ENCODE results near the gene OTOP3. TPM values are rescaled to one million over a fixed set of nuclear protein-coding genes. Genes with fewer than 3 reads are reported as not detected.

The OTOP3 gene
- polyA plus RNA-seq, 3 donors = not detected

DNA sequence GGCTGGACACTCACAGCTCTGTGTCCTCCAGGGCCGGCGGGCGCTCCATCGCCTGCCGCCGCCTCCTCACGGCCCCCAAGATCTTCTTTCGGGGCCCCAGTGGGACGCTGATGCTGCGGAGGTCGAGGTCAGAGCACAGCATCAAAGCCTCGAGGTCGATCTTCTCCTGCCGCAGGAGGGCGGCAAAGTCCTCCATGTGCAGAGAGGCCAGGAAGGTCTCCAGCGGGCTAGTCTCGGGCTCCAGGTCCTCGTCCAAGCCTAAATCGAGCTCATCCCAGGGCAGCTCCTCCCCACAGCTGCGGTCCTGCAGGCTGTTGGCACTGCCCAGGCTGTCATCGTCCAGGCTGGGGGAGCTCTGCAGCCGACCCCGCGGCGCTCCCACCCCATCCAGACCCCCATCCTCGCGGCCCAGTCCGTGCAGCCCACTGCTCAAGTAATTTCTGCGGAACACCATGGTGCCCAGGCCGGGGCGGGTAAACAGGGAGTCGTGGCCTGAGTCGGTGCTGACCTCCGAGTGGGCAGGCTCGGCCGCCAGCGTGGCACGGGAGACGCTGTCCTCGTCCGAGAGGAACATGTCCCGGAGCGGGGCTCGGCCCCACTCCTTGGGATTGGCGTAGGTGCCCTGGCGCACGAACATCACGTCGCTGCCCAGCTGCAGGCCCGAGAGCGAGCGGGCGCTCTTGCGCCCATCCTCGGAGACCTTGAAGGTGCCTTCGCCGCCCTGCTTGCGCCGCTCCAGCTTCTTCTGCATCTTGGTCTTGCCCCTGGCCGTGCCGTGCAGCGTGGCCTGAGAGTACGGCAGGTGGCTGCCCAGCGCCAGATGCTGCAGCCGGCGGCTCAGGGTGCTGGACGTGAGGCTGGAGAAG, 16.0 kb upstream of the OTOP3 start:
- peaks cover 0 to 7% of the 10 kb centered on the region in 2 donors for H3K9me3 ChIP-seq (replicated peaks in 1 of 2; ENCODE audit: control insufficient read depth in 1 of 2, insufficient read depth in 1 of 2, low read length in 2 of 2)
- Mint-ChIP-seq H3K27ac (no peak overlapping the region), H3K36me3 (peaks cover 0 to 3% of the 10 kb centered on the region in 2 donors), H3K4me3 (peak overlapping the region in 1 of 2 donors; percentile 63), H3K4me1 (peaks cover 42% of the 10 kb centered on the region), H3K9me3 (peaks cover 0 to 8% (median 0%) of the 10 kb centered on the region in 7 donors), H3K27me3 (ENCODE audit: low read depth in 3 of 3) (peaks cover 36 to 56% (median 44%) of the 10 kb centered on the region in 3 donors)
- H3K4me2 ChIP-seq (replicated peaks; ENCODE audit: extremely low read depth, low read length, poor library complexity, severe bottlenecking) = no peak overlapping the region
- no peaks in the 10 kb centered on the region for H3K36me3 ChIP-seq (replicated peaks in 1 of 2; ENCODE audit: control insufficient read depth in 1 of 2, insufficient read depth in 2 of 2, low read length in 2 of 2)
- H4K20me1 ChIP-seq (ENCODE audit: insufficient read depth, low read length) = no peaks in the 10 kb centered on the region
- intact Hi-C loops (cut with micrococcal nuclease) = no loop called here
- no peak overlapping the region for H3K4me3 ChIP-seq (replicated peaks in 1 of 3; ENCODE audit: low read depth in 2 of 3, low read length in 3 of 3)
- H3K4me1 ChIP-seq (ENCODE audit: control insufficient read depth in 1 of 2, insufficient read depth in 2 of 2, low read length in 2 of 2) = peaks cover 43 to 61% of the 10 kb centered on the region in 2 donors
- no peak overlapping the region for H3K9ac ChIP-seq (ENCODE audit: insufficient read depth, low read length, poor library complexity, severe bottlenecking)
- H3K79me2 ChIP-seq (ENCODE audit: insufficient read depth, low read length) = no peaks in the 10 kb centered on the region
- peaks cover 15 to 45% of the 10 kb centered on the region in 2 donors for H3K27me3 ChIP-seq (ENCODE audit: control insufficient read depth in 2 of 2, insufficient read depth in 2 of 2, low read length in 2 of 2)
- H3K27ac ChIP-seq (ENCODE audit: low read depth in 1 of 2, low read length in 2 of 2) = no peak overlapping the region
- H2AFZ ChIP-seq (ENCODE audit: insufficient read depth, low read depth, low read length, poor library complexity, severe bottlenecking) = no peak overlapping the region
- TF ChIP-seq, protein P1, sequence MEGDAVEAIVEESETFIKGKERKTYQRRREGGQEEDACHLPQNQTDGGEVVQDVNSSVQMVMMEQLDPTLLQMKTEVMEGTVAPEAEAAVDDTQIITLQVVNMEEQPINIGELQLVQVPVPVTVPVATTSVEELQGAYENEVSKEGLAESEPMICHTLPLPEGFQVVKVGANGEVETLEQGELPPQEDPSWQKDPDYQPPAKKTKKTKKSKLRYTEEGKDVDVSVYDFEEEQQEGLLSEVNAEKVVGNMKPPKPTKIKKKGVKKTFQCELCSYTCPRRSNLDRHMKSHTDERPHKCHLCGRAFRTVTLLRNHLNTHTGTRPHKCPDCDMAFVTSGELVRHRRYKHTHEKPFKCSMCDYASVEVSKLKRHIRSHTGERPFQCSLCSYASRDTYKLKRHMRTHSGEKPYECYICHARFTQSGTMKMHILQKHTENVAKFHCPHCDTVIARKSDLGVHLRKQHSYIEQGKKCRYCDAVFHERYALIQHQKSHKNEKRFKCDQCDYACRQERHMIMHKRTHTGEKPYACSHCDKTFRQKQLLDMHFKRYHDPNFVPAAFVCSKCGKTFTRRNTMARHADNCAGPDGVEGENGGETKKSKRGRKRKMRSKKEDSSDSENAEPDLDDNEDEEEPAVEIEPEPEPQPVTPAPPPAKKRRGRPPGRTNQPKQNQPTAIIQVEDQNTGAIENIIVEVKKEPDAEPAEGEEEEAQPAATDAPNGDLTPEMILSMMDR (IDR thresholded peaks at IDR 0.05) = peak; percentile 36
- no peak for DNase-seq
- WGBS (ENCODE audit: insufficient coverage) = 67% methylated on average over 65 of the region's 67 CpGs

DNA sequence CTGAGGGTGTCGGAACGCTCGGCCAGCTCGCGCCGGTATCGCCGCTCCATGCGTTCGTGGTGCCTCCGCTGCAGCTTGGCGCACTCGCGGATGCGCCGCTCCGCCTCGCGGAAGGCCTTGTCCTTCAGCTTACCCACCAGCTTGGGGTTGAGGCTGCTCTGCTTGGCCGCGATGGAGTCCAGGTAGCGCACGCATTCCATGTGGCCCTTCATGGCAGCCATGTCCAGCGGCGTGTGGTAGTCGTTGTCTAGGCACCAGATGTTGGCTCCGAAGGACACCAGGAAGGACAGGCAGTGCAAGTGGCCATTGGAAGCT, 15.4 kb upstream of the OTOP3 start:
- WGBS (ENCODE audit: insufficient coverage) = 71% methylated on average over 27 of the region's 27 CpGs
- no peak overlapping the region for H3K27ac Mint-ChIP-seq
- H3K27me3 Mint-ChIP-seq (ENCODE audit: low read depth in 3 of 3) = peaks cover 42 to 60% (median 48%) of the 10 kb centered on the region in 3 donors
- Histone ChIP-seq H3K4me1 (ENCODE audit: control insufficient read depth in 1 of 2, insufficient read depth in 2 of 2, low read length in 2 of 2) (peaks cover 48 to 66% of the 10 kb centered on the region in 2 donors), H3K4me2 (replicated peaks; ENCODE audit: extremely low read depth, low read length, poor library complexity, severe bottlenecking) (no peak overlapping the region), H3K27ac (ENCODE audit: low read depth in 1 of 2, low read length in 2 of 2) (no peak overlapping the region), H3K9me3 (replicated peaks in 1 of 2; ENCODE audit: control insufficient read depth in 1 of 2, insufficient read depth in 1 of 2, low read length in 2 of 2) (peaks cover 0 to 7% of the 10 kb centered on the region in 2 donors), H3K36me3 (replicated peaks in 1 of 2; ENCODE audit: control insufficient read depth in 1 of 2, insufficient read depth in 2 of 2, low read length in 2 of 2) (no peaks in the 10 kb centered on the region), H3K79me2 (ENCODE audit: insufficient read depth, low read length) (no peaks in the 10 kb centered on the region), H3K9ac (ENCODE audit: insufficient read depth, low read length, poor library complexity, severe bottlenecking) (no peak overlapping the region), H3K27me3 (ENCODE audit: control insufficient read depth in 2 of 2, insufficient read depth in 2 of 2, low read length in 2 of 2) (peaks cover 18 to 48% of the 10 kb centered on the region in 2 donors), H4K20me1 (ENCODE audit: insufficient read depth, low read length) (no peaks in the 10 kb centered on the region), H2AFZ (ENCODE audit: insufficient read depth, low read depth, low read length, poor library complexity, severe bottlenecking) (no peak overlapping the region), H3K4me3 (replicated peaks in 1 of 3; ENCODE audit: low read depth in 2 of 3, low read length in 3 of 3) (no peak overlapping the region)
- H3K4me3 Mint-ChIP-seq = peak overlapping the region in 1 of 2 donors; percentile 63
- TF ChIP-seq, protein P1 (IDR thresholded peaks at IDR 0.05) = no peak
- H3K36me3 Mint-ChIP-seq = peaks cover 0 to 3% of the 10 kb centered on the region in 2 donors
- peaks cover 48% of the 10 kb centered on the region for H3K4me1 Mint-ChIP-seq
- DNase-seq = no peak
- intact Hi-C loops (cut with micrococcal nuclease) = no loop called here
- peaks cover 0 to 8% (median 0%) of the 10 kb centered on the region in 7 donors for H3K9me3 Mint-ChIP-seq

Data from CD14-positive monocyte (primary cell).